Measurements from ENCODE around the gene CLEC17A.

CLEC17A gene

DNA sequence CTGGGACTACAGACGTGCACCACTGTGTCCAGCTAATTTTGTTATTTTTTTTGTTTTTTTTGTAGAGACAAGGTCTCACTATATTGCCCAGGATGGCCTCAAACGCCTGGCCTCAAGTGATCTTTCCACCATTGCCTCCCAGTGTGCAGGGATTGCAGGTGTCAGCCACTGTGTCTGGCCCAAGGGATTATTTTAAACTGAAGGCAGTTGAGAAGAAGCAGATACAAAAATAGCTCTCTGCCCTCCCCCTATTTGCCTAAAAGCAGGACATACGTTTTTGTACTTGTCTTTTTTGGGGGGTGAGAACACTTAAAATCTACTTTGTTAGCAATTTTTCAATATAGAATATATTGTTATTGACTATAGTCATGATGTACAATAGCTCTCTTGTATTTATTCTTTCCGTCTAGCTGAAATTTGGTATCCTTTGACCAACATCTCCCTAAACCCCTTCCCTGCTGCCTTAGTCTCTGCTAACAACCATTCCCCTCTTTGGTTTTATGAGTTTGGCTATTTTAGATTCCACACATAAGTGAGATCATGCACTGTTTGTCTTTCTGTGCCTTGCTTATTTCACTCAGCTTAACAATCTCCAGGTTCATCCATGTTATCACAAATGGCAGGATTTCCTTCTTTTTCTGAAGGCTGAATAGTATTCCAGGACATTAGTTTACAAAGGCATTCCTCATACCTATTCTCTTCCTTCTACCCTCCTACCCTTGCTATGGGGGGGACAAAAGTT is 56.8 kb downstream of the CLEC17A start:
- in situ Hi-C loops (cut with MboI; ENCODE audit: low sequenced_read_pairs) = no loop called here

DNA sequence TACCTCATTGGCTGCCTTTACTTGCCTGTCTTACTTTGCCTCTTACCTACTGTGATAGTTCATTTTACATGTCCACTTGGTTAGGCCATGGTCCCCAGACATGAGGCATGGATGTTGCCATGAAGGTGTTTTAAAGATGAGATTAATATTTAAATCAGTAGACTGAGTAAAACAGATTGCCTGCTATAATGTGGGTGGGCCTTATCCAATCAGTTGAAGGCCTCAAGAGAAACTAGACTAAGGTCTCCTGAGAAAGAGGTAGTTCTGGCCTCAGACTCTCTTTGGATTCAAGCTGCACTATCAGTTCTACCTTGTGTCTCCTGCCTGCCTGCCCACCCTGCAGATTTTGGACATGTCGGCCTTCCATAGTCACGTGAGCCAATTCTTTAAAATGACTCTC is 65.6 kb downstream of the CLEC17A start:
- in situ Hi-C loops (cut with MboI; ENCODE audit: low sequenced_read_pairs) = no loop called here

DNA sequence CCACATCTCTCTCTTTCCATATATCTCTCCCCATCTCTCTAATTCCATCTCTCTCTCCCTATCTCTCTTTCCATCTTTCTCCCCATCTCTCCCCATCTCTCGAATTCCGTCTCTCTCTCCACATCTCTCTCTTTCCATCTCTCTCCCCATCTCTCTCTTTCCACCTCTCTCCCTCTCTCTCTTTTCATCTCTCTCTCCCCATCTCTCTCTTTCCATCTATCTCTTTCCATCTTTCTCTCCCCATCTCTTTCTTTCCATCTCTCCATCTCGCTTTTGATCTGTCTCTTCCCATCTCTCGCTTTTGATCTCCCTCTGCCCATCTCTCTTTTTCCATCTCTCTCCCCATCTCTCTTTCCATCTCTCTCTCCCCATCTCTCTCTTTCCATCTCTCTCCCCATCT is 66.1 kb downstream of the CLEC17A start:
- in situ Hi-C loops (cut with MboI; ENCODE audit: low sequenced_read_pairs) = no loop called here

DNA sequence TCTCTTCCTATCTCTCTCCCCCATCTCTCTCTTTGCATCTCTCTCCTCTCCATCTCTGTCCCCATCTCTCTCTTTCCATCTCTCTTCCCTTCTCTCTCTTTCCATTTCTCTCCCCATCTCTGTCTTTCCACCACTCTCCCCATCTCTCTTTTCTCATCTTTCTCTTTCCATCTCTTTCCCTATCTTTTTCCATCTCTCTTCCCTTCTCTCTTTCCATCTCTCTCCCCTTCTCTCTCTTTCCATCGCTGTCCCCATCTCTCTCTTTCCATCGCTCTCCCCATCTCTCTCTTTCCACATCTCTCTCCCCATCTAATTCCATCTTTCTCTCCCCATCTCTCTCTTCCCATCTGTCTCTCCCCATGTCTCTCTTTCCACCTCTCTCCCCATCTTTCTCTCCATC is 67.3 kb downstream of the CLEC17A start:
- in situ Hi-C loops (cut with MboI; ENCODE audit: low sequenced_read_pairs) = no loop called here

DNA sequence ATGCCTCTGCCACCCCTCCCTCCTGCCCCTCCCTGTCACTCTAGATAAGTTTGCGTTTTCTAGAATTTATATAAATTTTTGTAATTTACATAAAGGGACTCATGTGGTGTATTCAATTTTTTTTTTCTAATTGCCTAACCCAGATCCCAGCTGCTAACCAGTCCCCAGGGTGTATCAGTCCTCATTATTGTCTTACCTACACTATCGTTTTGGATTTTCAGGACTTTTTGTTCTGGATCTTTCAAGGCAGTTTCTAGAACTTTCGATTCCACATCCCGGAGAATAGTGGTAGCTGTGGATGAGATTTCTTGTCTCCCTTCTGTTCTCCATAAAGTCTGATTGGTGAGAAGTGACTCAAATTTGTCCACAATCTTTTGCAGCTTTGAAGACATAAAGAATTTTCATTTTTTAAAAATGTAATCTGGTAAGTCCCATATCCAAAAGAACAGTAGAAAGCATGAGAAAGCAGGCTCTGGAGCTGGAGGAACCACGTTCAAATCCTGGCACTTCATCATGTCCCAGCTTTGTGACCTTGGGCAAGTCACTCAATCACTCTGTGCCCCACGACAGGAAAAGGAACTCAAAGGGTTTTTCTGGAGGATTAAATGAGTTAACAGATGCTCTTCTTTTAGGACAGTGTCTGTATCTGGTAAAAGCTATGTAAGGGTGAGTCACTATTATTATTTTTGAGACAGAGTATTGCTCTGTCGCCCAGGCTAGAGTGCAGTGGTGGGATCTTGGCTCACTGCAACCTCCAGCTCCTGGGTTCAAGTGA is 72.1 kb downstream of the CLEC17A start:
- in situ Hi-C loops (cut with MboI; ENCODE audit: low sequenced_read_pairs) = no loop called here

DNA sequence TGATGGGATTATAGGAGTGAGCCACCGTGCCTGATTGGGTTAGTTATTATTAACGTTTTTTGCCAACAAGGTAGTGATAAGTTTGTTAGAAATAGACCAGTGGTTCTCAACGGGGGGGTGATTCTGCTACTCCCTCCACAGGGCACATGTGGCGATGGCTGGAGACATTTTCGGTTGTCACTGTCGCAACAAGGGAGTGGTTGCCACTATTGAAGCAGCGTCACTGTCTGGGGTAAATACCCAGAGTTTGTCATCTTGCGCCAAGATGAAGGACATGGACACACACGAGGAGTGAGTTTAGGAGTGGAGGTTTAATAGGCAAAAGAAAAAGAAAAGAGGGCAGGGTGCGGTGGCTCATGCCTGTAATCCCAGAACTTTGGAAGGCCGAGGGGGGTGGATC is 72.8 kb downstream of the CLEC17A start:
- in situ Hi-C loops (cut with MboI; ENCODE audit: low sequenced_read_pairs) = no loop called here

DNA sequence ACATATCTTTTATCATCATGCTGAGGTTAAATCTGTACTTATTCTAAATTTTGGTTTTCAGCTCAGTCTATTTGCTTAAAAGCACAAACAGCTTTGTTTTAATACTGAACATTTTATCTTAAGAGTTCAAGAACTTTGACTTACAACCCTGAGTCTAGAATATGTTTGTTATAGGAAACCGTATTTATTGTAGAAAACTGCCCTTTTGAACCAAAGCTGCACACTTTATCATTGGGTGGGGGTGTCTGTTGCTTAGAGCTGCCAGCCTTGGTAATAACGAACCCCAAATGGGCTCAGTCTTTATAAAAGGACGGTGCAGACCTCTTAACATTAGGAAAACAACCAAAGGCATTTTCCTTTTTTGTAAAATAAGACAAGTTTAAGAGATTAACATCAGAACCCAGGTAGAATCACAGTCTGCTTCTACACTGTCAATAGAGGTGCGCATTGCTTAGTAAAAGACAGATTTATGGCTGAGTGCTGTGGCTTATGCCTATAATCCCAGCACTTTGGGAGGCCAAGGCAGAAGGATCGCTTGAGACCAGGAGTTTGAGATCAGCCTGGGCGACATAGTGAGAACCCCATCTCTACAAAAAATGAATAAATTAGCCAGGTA is 77.1 kb downstream of the CLEC17A start:
- in situ Hi-C loops (cut with MboI; ENCODE audit: low sequenced_read_pairs) = no loop called here

DNA sequence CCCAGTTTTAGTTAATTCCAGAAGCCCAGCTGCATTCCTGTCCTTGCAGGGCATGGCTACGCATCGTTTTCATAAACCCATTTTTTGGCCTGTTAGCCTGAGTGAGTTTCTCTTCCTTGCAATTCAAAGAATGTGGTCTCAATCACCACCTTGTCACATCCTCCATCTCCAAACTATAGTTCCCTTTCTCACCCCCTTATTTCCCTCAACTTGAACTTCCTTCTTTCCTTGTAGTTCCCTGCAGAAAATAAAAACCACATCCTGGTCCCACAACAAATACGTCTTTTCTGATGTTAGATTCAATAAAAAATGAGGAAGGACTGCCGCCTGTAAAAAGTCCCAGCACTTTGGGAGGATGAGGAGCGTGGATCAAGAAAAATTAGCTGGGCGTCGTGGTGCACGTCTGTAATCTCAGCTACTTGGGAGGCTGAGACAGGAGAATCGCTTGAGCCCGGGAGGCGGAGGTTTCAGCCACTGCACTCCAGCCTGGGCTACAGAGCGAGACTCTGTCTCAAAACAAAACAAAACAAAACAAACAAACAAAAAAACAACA is 78.6 kb downstream of the CLEC17A start:
- in situ Hi-C loops (cut with MboI; ENCODE audit: low sequenced_read_pairs) = no loop called here

All from HL-60/S4 treated with phorbol 12-myristate 13-acetate at 8.2 ng/mL for 4 days and 3 days (cell line).